ENCODE data around the gene AK5. TPM values are rescaled to one million over a fixed set of nuclear protein-coding genes. Genes with fewer than 3 reads are reported as not detected.

The AK5 gene
- total and polyA plus RNA-seq, 7 donors, result 0.14 to 0.49 (median 0.30) TPM; not detected in 2

GRCh38 chr1:77579547-77579946, 297.7 kb downstream of the AK5 start:
- Histone ChIP-seq H3K36me3 (ENCODE audit: insufficient read depth in 1 of 2, low read depth in 1 of 2) (peaks cover 0 to 82% of the 10 kb centered on the region in 2 donors), H3K27me3 (ENCODE audit: insufficient read depth in 3 of 3, low read length in 2 of 3) (no peaks in the 10 kb centered on the region), H3K4me1 (no peaks in the 10 kb centered on the region), H3K9me3 (no peaks in the 10 kb centered on the region), H3K4me3 (no peak overlapping the region), H3K27ac (no peak overlapping the region)
- 95 to 97% (median 96%) methylated on average over 3 of the region's 3 CpGs for WGBS, 3 donors
- no peak for TF ChIP-seq CTCF (IDR thresholded peaks at IDR 0.05)
- intact Hi-C loops (cut with DNase I), result no loop called here
- DNase-seq (no peak), ATAC-seq (no peak)

- TF ChIP-seq CTCF (IDR thresholded peaks at IDR 0.05), result no peak
- Histone ChIP-seq H3K4me1 (peaks cover 4% of the 10 kb centered on the region), H3K36me3 (ENCODE audit: insufficient read depth in 1 of 2, low read depth in 1 of 2) (peaks cover 0 to 50% of the 10 kb centered on the region in 2 donors), H3K4me3 (no peak overlapping the region), H3K27ac (no peak overlapping the region), H3K27me3 (ENCODE audit: insufficient read depth in 3 of 3, low read length in 2 of 3) (no peaks in the 10 kb centered on the region), H3K9me3 (no peaks in the 10 kb centered on the region)
- 85 to 93% (median 88%) methylated on average over 4 of the region's 4 CpGs for WGBS, 3 donors
- ATAC-seq (no peak), DNase-seq (no peak)
- intact Hi-C loops (cut with DNase I), result no loop called here
Observed at GRCh38 chr1:77582905-77583304, 301.1 kb downstream of the AK5 start.

- Histone ChIP-seq H3K4me3 (no peak overlapping the region), H3K9me3 (no peaks in the 10 kb centered on the region), H3K27ac (no peak overlapping the region), H3K36me3 (ENCODE audit: insufficient read depth in 1 of 2, low read depth in 1 of 2) (peaks cover 0 to 45% of the 10 kb centered on the region in 2 donors), H3K4me1 (peaks cover 4% of the 10 kb centered on the region), H3K27me3 (ENCODE audit: insufficient read depth in 3 of 3, low read length in 2 of 3) (no peaks in the 10 kb centered on the region)
- ATAC-seq (no peak), DNase-seq (no peak)
- intact Hi-C loops (cut with DNase I), result no loop called here
- 95 to 99% (median 95%) methylated on average over 2 of the region's 2 CpGs for WGBS, 3 donors
- no peak for TF ChIP-seq CTCF (IDR thresholded peaks at IDR 0.05)
Observed at GRCh38 chr1:77583483-77583882, 301.7 kb downstream of the AK5 start.

- Histone ChIP-seq H3K36me3 (ENCODE audit: insufficient read depth in 1 of 2, low read depth in 1 of 2) (peaks cover 0 to 31% of the 10 kb centered on the region in 2 donors), H3K27ac (no peak overlapping the region), H3K27me3 (ENCODE audit: insufficient read depth in 3 of 3, low read length in 2 of 3) (no peaks in the 10 kb centered on the region), H3K9me3 (no peaks in the 10 kb centered on the region), H3K4me3 (no peak overlapping the region), H3K4me1 (peaks cover 4% of the 10 kb centered on the region)
- ATAC-seq (no peak), DNase-seq (no peak)
- no peak for TF ChIP-seq CTCF (IDR thresholded peaks at IDR 0.05)
- 78 to 95% (median 85%) methylated on average over 2 of the region's 2 CpGs for WGBS, 3 donors
- intact Hi-C loops (cut with DNase I), result no loop called here
Observed at GRCh38 chr1:77584884-77585283, 303.1 kb downstream of the AK5 start.

- H3K36me3 ChIP-seq (ENCODE audit: insufficient read depth in 1 of 2, low read depth in 1 of 2), result peaks cover 0 to 22% of the 10 kb centered on the region in 2 donors
- no peak for DNase-seq
- H3K4me1 ChIP-seq, result peaks cover 8% of the 10 kb centered on the region
- no peaks in the 10 kb centered on the region for H3K27me3 ChIP-seq (ENCODE audit: insufficient read depth in 3 of 3, low read length in 2 of 3)
- intact Hi-C loops (cut with DNase I), result no loop called here
- WGBS, 3 donors, result 91 to 95% (median 92%) methylated on average over 2 of the region's 2 CpGs
- ATAC-seq, result no peak
- TF ChIP-seq CTCF (IDR thresholded peaks at IDR 0.05), result no peak
- no peaks in the 10 kb centered on the region for H3K9me3 ChIP-seq
- no peak overlapping the region for H3K27ac ChIP-seq
- no peak overlapping the region for H3K4me3 ChIP-seq
Observed at GRCh38 chr1:77585610-77586314, 303.9 kb downstream of the AK5 start.
